D341Med (cell line): ENCODE results near the gene INKA2.

Source experiments
- DNase-seq: peaks from one replicate; pipeline ENCODE4 v3.0.0; 2012; ENCODE audit warnings: low spot score

Gene INKA2

DNA sequence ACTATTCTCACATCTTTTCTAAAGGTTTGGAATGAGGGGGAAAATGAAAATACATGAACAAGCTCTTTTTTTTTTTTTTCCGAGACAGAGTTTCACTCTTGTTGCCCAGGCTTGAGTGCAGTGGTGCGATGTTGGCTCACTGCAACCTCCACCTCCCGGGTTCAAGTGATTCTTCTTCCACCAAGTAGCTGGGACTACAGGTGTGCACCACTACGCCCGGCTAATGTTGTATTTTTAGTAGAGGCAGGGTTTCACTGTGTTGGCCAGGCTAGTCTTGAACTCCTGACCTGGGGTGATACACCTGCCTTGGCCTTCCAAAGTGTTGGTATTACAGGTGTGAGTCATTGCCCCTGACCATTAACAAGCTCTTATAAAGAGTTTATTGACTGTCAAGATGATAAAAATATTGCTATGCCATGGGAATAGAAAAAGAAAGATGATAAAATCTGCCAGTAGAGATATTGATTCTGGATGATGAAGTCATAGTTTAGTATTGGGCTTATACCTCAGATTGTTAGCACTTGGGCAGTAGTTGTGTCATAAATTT is 36.6 kb downstream of the INKA2 start:
- no peak for DNase-seq

DNA sequence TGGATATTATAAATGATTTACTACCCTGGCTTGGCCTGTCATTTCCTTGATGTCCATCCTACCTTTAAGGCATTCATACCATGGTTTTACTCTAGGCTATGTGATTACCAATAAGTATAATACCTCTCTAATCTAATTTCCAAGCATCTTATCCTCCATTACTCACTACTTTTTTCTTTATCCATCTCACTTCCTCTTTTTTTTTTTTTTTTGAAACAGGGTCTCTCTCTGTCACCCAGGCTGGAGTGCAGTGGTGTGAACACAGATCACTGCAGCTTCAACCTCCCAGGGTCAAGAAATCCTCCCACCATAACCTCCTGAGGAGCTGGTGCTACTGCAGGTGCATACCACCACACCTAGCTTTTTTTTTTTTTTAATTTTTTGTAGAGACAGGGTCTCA is 39.9 kb downstream of the INKA2 start:
- DNase-seq, result no peak

DNA sequence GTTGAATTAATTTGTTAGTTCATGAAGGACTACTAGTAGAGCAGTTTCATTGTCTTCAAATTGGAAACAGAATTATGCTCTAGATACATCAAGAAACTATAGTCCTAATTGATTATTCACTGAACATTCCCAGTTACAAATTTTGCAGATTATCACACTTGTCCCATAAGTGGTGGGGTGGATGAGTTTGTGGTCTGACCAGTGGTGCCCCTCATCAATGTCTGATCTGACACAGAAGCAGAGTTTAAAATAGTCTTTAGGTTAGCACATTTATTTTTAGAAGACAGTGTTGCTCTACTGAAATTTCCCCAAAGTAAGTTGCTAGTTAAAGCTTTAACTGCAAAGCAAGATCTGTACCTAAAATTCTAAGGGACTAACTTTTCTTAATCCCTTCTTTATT is 42.9 kb downstream of the INKA2 start:
- DNase-seq, result no peak

DNA sequence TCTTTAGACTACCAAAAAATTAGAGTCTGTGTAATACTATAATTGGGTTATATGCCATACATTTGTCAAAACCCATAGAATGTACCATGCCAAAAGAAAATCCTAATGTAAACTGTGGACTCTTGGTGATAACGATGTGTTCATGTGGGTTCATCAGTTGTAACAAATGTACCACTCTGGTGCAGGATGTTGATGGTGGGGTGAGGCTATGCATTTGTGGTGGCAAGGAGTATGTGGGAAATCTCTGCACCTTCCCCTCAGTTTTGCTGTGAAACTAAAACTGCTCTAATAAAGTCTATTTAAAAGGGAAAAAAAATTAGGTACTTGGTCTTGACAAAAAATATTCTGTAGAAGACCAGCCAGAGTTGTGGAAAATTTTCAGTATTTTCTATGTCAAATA is 43.4 kb downstream of the INKA2 start:
- DNase-seq, result no peak

DNA sequence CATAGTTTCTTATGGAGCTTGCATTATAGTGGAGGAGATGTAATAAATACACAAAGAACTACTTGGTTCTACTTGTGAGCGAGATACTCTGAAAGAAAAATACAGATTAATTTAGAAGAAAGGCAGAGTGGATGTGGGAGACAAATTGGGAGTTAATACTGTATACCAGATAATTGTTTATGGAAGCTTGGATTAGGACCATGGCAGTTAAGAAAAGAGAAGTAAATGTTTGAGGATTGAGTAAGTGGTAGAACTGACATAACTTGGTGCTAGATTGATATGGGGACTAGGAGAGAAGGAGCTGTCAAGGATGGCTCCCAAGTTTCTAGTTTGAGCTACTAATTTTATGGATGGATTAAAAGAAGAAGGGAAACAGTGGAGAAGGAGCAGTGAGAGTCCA is 47.3 kb downstream of the INKA2 start:
- no peak for DNase-seq

DNA sequence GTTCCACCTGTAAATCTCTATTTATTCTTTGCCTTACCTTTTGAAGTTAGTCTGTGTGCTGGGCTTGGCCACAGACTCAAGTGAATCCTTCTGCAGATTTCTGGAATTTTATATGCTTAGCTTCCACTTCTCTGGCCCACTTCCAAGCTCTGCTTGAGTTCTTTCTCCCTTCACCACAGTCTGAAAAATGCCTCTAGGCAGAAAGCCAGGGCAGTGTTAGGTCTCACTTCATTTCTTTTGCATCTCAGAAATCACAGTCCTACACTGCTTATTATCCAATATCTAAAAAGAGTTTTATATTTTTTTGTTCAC is 48.9 kb downstream of the INKA2 start:
- DNase-seq, result no peak
